HEK293 (cell line): ENCODE results near the gene IL3.

Experiments used
- CTCF ChIA-PET: fragments of 350-600 bp; formaldehyde crosslinking; extraction: SDS; loops from one replicate; lab custom pipeline; 2021; ENCODE audit warnings: antibody characterized with exemption; lab: Yijun Ruan, JAX
- POLR2A ChIA-PET: fragments of 300-600 bp; formaldehyde crosslinking; extraction: SDS; loops from one replicate; lab custom pipeline; 2020; ENCODE audit warnings: antibody characterized with exemption, inconsistent platforms; lab: Yijun Ruan, JAX
- H3K27ac ChIP-seq: fragments of 200-500 bp; sonication (Bioruptor generic); 2 replicates; pipeline ENCODE4 v1.5.1; 2014; ENCODE audit warnings: low read depth, low read length, control low read depth, inconsistent platforms; ENCODE audit errors: extremely low read depth
- H3K36me3 ChIP-seq, 2 experiments: fragments of 200-500 bp in 1 of 2; sonication (Bioruptor generic) in 1 of 2; 1 replicate in 1 of 2; 2 replicates in 1 of 2; pipeline ENCODE4 v1.5.1; 2014 to 2017; ENCODE audit warnings: inconsistent platforms in 2 of 2, low read length in 2 of 2; ENCODE audit not compliant: control insufficient read depth in 2 of 2, insufficient read depth in 1 of 2
- H3K4me1 ChIP-seq: fragments of 200-500 bp; sonication (Bioruptor generic); 2 replicates; pipeline ENCODE4 v1.5.1; 2014; ENCODE audit warnings: mild to moderate bottlenecking, low read length, inconsistent platforms; ENCODE audit not compliant: control insufficient read depth, insufficient read depth
- H3K4me3 ChIP-seq: 2 replicates; pipeline ENCODE4 v1.5.1; 2011; ENCODE audit warnings: low read depth, mild to moderate bottlenecking, control low read depth, low read length, moderate library complexity
- H3K9me3 ChIP-seq: fragments of 200-500 bp; sonication (Bioruptor generic); 2 replicates; pipeline ENCODE4 v1.5.1; 2014; ENCODE audit warnings: low read depth, low read length, inconsistent platforms; ENCODE audit not compliant: control insufficient read depth, insufficient read depth
- GFI1B ChIP-seq: fragments of 450-650 bp; formaldehyde crosslinking; IDR thresholded peaks from 2 replicates; pipeline ENCODE4 v1.5.1; 2016; ENCODE audit warnings: missing biosample characterization, missing genetic modification characterization
- KLF1 ChIP-seq: fragments of 450-650 bp; formaldehyde crosslinking; IDR thresholded peaks from 2 replicates; pipeline ENCODE4 v1.5.1; 2016; ENCODE audit warnings: missing biosample characterization, missing genetic modification characterization
- OSR2 ChIP-seq: fragments of 450-650 bp; formaldehyde crosslinking; IDR thresholded peaks from 2 replicates; pipeline ENCODE4 v1.5.1; 2016; ENCODE audit warnings: missing biosample characterization, missing genetic modification characterization
- PRDM1 ChIP-seq: fragments of 450-650 bp; formaldehyde crosslinking; IDR thresholded peaks from 2 replicates; pipeline ENCODE4; 2016; ENCODE audit warnings: missing biosample characterization, missing genetic modification characterization
- PRDM2 ChIP-seq: fragments of 450-650 bp; formaldehyde crosslinking; IDR thresholded peaks from 2 replicates; pipeline ENCODE4 v1.5.1; 2016; ENCODE audit warnings: missing biosample characterization, missing genetic modification characterization, borderline replicate concordance
- ZFP3 ChIP-seq: fragments of 450-650 bp; formaldehyde crosslinking; IDR thresholded peaks from 2 replicates; pipeline ENCODE4 v1.5.1; 2016; ENCODE audit warnings: low read depth, missing biosample characterization, missing genetic modification characterization
- ZNF121 ChIP-seq: fragments of 450-650 bp; formaldehyde crosslinking; IDR thresholded peaks from 2 replicates; pipeline ENCODE4 v1.5.1; 2016; ENCODE audit warnings: missing biosample characterization, missing genetic modification characterization
- ZNF148 ChIP-seq: fragments of 450-650 bp; formaldehyde crosslinking; IDR thresholded peaks from 2 replicates; pipeline ENCODE4 v1.5.0; 2017; ENCODE audit warnings: missing biosample characterization, missing genetic modification characterization, borderline replicate concordance
- ZNF155 ChIP-seq: fragments of 450-650 bp; formaldehyde crosslinking; IDR thresholded peaks from 2 replicates; pipeline ENCODE4 v1.5.1; 2016; ENCODE audit warnings: missing biosample characterization, missing genetic modification characterization
- ZNF311 ChIP-seq: fragments of 450-650 bp; formaldehyde crosslinking; IDR thresholded peaks from 2 replicates; pipeline ENCODE4 v1.5.1; 2017; ENCODE audit warnings: missing biosample characterization, missing genetic modification characterization, borderline replicate concordance
- ZNF544 ChIP-seq: fragments of 450-650 bp; formaldehyde crosslinking; IDR thresholded peaks from 2 replicates; pipeline ENCODE4 v1.5.0; 2017; ENCODE audit warnings: missing biosample characterization, missing genetic modification characterization
- ZNF596 ChIP-seq: fragments of 450-650 bp; IDR thresholded peaks from 2 replicates; pipeline ENCODE4 v1.5.0; 2018; ENCODE audit warnings: missing biosample characterization, mild to moderate bottlenecking, missing genetic modification characterization, moderate library complexity
- ZNF600 ChIP-seq: fragments of 450-650 bp; formaldehyde crosslinking; IDR thresholded peaks from 2 replicates; pipeline ENCODE4 v1.5.1; 2016; ENCODE audit warnings: missing biosample characterization, missing genetic modification characterization
- ZNF660 ChIP-seq: fragments of 450-650 bp; IDR thresholded peaks from 2 replicates; pipeline ENCODE4 v1.5.1; 2018; ENCODE audit warnings: missing biosample characterization, mild to moderate bottlenecking, missing genetic modification characterization
- ZNF791 ChIP-seq: fragments of 450-650 bp; formaldehyde crosslinking; IDR thresholded peaks from 2 replicates; pipeline ENCODE4 v1.5.1; 2016; ENCODE audit warnings: missing biosample characterization, missing genetic modification characterization
- ZSCAN18 ChIP-seq: fragments of 450-650 bp; formaldehyde crosslinking; IDR thresholded peaks from 2 replicates; pipeline ENCODE4 v1.5.1; 2016; ENCODE audit warnings: missing biosample characterization, missing genetic modification characterization
- ZSCAN23 ChIP-seq: fragments of 450-650 bp; formaldehyde crosslinking; IDR thresholded peaks from 2 replicates; pipeline ENCODE4 v1.5.1; 2016; ENCODE audit warnings: missing biosample characterization, missing genetic modification characterization
- ZSCAN30 ChIP-seq: fragments of 450-650 bp; IDR thresholded peaks from 2 replicates; pipeline ENCODE4 v1.5.1; 2018; ENCODE audit warnings: missing biosample characterization, mild to moderate bottlenecking, missing genetic modification characterization, moderate library complexity
- TF ChIP-seq, protein P1 (sequence below): fragments of 450-650 bp; formaldehyde crosslinking; IDR thresholded peaks from 2 replicates; pipeline ENCODE4 v1.5.1; 2016; ENCODE audit warnings: missing biosample characterization, missing genetic modification characterization
- TF ChIP-seq, protein P2 (sequence below): fragments of 450-650 bp; formaldehyde crosslinking; conservative IDR thresholded peaks from 2 replicates; pipeline ENCODE4 v1.5.1; 2016; ENCODE audit warnings: low read depth, missing biosample characterization, missing genetic modification characterization

The IL3 gene

GRCh38 chr5:132099076-132099748 is 38.8 kb downstream of the IL3 start:
- H3K36me3 ChIP-seq, result no peaks in the 10 kb centered on the region
- ChIA-PET POLR2A (no interaction called here), CTCF (interaction anchor here (0.6 kb wide), 1 partner anchor 464 kb away, joined by 4 read pairs; no protein-coding TSS in a partner anchor)
- H3K9me3 ChIP-seq, result no peaks in the 10 kb centered on the region
- H3K4me1 ChIP-seq, result peaks cover 3% of the 10 kb centered on the region; the same call in 1 of the 2 replicates
- H3K4me3 ChIP-seq, result no peak overlapping the region
- H3K27ac ChIP-seq, result no peak overlapping the region
- no peak for TF ChIP-seq ZFP3 (tag by site-specific recombination)
- no peak for TF ChIP-seq KLF1 (tag by site-specific recombination)
- TF ChIP-seq ZNF791, result no peak
- TF ChIP-seq, protein P1, sequence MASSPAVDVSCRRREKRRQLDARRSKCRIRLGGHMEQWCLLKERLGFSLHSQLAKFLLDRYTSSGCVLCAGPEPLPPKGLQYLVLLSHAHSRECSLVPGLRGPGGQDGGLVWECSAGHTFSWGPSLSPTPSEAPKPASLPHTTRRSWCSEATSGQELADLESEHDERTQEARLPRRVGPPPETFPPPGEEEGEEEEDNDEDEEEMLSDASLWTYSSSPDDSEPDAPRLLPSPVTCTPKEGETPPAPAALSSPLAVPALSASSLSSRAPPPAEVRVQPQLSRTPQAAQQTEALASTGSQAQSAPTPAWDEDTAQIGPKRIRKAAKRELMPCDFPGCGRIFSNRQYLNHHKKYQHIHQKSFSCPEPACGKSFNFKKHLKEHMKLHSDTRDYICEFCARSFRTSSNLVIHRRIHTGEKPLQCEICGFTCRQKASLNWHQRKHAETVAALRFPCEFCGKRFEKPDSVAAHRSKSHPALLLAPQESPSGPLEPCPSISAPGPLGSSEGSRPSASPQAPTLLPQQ, result no peak
- TF ChIP-seq OSR2 (tag by site-specific recombination), result no peak
- no peak for TF ChIP-seq GFI1B (tag by site-specific recombination)
- TF ChIP-seq ZNF311, result no peak
- TF ChIP-seq ZNF596 (tag by site-specific recombination), result no peak
- no peak for TF ChIP-seq ZNF155 (tag by site-specific recombination)
- no peak for TF ChIP-seq ZSCAN23 (tag by site-specific recombination)
- no peak for TF ChIP-seq ZNF121 (tag by site-specific recombination)
- TF ChIP-seq PRDM1 (tag by site-specific recombination), result no peak
- TF ChIP-seq, protein P2, sequence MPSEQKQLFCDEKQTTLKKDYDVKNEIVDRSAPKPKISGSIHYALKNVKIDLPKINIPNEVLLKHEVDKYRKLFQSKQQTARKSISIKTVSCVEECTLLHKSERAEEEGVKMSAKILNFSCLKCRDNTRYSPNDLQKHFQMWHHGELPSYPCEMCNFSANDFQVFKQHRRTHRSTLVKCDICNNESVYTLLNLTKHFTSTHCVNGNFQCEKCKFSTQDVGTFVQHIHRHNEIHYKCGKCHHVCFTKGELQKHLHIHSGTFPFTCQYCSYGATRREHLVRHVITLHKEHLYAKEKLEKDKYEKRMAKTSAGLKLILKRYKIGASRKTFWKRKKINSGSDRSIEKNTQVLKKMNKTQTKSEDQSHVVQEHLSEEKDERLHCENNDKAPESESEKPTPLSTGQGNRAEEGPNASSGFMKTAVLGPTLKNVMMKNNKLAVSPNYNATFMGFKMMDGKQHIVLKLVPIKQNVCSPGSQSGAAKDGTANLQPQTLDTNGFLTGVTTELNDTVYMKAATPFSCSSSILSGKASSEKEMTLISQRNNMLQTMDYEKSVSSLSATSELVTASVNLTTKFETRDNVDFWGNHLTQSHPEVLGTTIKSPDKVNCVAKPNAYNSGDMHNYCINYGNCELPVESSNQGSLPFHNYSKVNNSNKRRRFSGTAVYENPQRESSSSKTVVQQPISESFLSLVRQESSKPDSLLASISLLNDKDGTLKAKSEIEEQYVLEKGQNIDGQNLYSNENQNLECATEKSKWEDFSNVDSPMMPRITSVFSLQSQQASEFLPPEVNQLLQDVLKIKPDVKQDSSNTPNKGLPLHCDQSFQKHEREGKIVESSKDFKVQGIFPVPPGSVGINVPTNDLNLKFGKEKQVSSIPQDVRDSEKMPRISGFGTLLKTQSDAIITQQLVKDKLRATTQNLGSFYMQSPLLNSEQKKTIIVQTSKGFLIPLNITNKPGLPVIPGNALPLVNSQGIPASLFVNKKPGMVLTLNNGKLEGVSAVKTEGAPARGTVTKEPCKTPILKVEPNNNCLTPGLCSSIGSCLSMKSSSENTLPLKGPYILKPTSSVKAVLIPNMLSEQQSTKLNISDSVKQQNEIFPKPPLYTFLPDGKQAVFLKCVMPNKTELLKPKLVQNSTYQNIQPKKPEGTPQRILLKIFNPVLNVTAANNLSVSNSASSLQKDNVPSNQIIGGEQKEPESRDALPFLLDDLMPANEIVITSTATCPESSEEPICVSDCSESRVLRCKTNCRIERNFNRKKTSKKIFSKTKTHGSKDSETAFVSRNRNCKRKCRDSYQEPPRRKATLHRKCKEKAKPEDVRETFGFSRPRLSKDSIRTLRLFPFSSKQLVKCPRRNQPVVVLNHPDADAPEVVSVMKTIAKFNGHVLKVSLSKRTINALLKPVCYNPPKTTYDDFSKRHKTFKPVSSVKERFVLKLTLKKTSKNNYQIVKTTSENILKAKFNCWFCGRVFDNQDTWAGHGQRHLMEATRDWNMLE (tag by site-specific recombination), result no peak
- TF ChIP-seq ZSCAN18 (tag by site-specific recombination), result no peak
- TF ChIP-seq ZNF148, result no peak
- no peak for TF ChIP-seq ZNF600
- no peak for TF ChIP-seq ZSCAN30 (tag by site-specific recombination)
- no peak for TF ChIP-seq PRDM2 (tag by site-specific recombination)
- no peak for TF ChIP-seq ZNF544 (tag by site-specific recombination)
- no peak for TF ChIP-seq ZNF660 (tag by site-specific recombination)
